CD4-positive, alpha-beta memory T cell (primary cell): ENCODE results near the gene CEP57L1. TPM values are rescaled to one million over a fixed set of nuclear protein-coding genes. Genes with fewer than 3 reads are reported as not detected.

Source experiments
- CTCF ChIA-PET: fragments of 350-600 bp; sonication (Branson Sonifier 250); formaldehyde crosslinking; loops from one replicate; lab custom pipeline; 2021; ENCODE audit warnings: inconsistent platforms; ENCODE audit not compliant: partially characterized antibody; lab: Charles Lee
- POLR2A ChIA-PET: fragments of 350-600 bp; sonication (Branson Sonifier 250); formaldehyde crosslinking; loops from one replicate; lab custom pipeline; 2021; ENCODE audit not compliant: partially characterized antibody; lab: Charles Lee
- DNase-seq, 5 donors: peaks; one replicate each; pipeline versions ENCODE4 v3.0.0 to v3.0.0-alpha.2; 2020 to 2022; ENCODE audit warnings: mixed read lengths in 1 of 5
- H3K27ac ChIP-seq: one replicate; pipeline ENCODE4 v1.7.0; 2013; ENCODE audit warnings: low read depth, low read length
- H3K27me3 ChIP-seq: 2 replicates; pipeline ENCODE4 v1.7.0; 2013; ENCODE audit warnings: mild to moderate bottlenecking, low read length, moderate library complexity; ENCODE audit not compliant: insufficient read depth
- H3K36me3 ChIP-seq: 2 replicates; pipeline ENCODE4 v1.7.0; 2013; ENCODE audit warnings: mild to moderate bottlenecking, low read length, moderate library complexity; ENCODE audit not compliant: insufficient read depth
- H3K4me1 ChIP-seq: 2 replicates; pipeline ENCODE4 v1.7.0; 2013; ENCODE audit warnings: mild to moderate bottlenecking, low read length, moderate library complexity; ENCODE audit not compliant: insufficient read depth
- H3K4me3 ChIP-seq, 2 donors: one replicate each; pipeline ENCODE4 v1.7.0; 2013; ENCODE audit warnings: low read length in 2 of 2, mild to moderate bottlenecking in 1 of 2
- H3K9me3 ChIP-seq, 2 donors: one replicate each; pipeline ENCODE4 v1.7.0; 2013; ENCODE audit warnings: low read length in 2 of 2, control low read depth in 1 of 2; ENCODE audit not compliant: control insufficient read depth in 1 of 2
- H3K27ac Mint-ChIP-seq, 7 donors: one replicate each; pipeline ENCODE4 v1.8.0; 2020 to 2021; ENCODE audit warnings: mixed read lengths in 7 of 7, mild to moderate bottlenecking in 6 of 7, inconsistent platforms in 3 of 7, moderate library complexity in 3 of 7
- H3K27me3 Mint-ChIP-seq, 2 donors: one replicate each; pipeline ENCODE4 v1.8.0; 2020 to 2021; ENCODE audit warnings: mixed read lengths in 2 of 2
- H3K36me3 Mint-ChIP-seq, 2 donors: one replicate each; pipeline ENCODE4 v1.8.0; 2020 to 2021; ENCODE audit warnings: mixed read lengths in 2 of 2, inconsistent platforms in 1 of 2, mild to moderate bottlenecking in 1 of 2
- H3K4me1 Mint-ChIP-seq, 4 donors: one replicate each; pipeline ENCODE4 v1.8.0; 2020 to 2021; ENCODE audit warnings: mixed read lengths in 4 of 4, mild to moderate bottlenecking in 1 of 4
- H3K4me3 Mint-ChIP-seq, 8 donors: one replicate each; pipeline ENCODE4 v1.8.0; 2020 to 2021; ENCODE audit warnings: mixed read lengths in 8 of 8, mild to moderate bottlenecking in 7 of 8, moderate library complexity in 6 of 8, inconsistent platforms in 3 of 8
- H3K9me3 Mint-ChIP-seq, 8 donors: one replicate each; pipeline ENCODE4 v1.8.0; 2020 to 2021; ENCODE audit warnings: mixed read lengths in 8 of 8, mild to moderate bottlenecking in 5 of 8, inconsistent platforms in 3 of 8, moderate library complexity in 1 of 8
- intact Hi-C: fragments of 100-400 bp; cut with micrococcal nuclease; formaldehyde crosslinking; loops from one replicate; pipeline ENCODE4 v1.15.1; 2023
- polyA plus RNA-seq, 2 donors: library from polyadenylated mRNA; unstranded; fragments of 300-500 nt; fragmentation: Illumina TruSeq; gene quantifications; one replicate each; pipeline ENCODE4 v1.2.3, GENCODE V29; 2021
- total RNA-seq, 2 experiments: library from RNA; stranded (reverse); gene quantifications; one replicate each; pipeline ENCODE4 v1.2.3, GENCODE V29; 2021

Gene CEP57L1
- total and polyA plus RNA-seq, 4 experiments from 2014 or later: 5.7 to 9.2 (median 6.8) TPM

DNA sequence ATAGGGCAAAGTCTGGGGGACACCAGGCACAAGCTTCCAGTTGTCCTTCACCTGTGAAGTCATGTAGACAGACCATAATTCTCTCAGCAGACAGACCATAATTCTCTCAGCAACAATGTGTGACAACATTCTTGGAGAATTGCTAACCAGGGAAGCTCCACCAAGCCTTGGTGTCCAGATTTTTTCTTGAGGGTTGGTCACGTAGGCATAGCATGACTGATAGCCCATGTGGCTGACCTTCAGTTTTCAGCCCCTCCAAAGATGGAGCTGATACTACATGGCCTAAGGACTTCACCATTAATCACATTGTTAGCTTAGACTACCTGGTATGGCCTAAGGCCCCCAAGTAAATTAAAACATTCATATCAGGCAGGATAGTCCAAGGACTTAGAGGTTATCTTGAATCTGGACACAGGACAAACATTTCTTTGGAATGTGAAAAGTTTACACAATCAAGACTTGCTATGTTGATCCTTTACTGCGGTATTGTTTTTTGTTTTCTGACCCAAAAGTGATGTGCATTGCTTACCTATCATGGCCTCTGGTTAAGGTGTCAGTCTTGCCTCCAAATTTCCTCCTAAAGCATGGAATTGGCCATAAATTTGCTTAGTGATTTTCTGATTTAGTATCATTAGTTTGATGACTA is 76.9 kb downstream of the CEP57L1 start:
- Histone ChIP-seq H3K4me3 (no peak overlapping the region), H3K4me1 (no peaks in the 10 kb centered on the region), H3K36me3 (no peaks in the 10 kb centered on the region), H3K27ac (no peak overlapping the region), H3K27me3 (no peaks in the 10 kb centered on the region), H3K9me3 (no peaks in the 10 kb centered on the region)
- ChIA-PET CTCF (no interaction called here), POLR2A (no interaction called here)
- no peak for DNase-seq
- Mint-ChIP-seq H3K4me1 (no peaks in the 10 kb centered on the region), H3K36me3 (peaks cover 0 to 9% of the 10 kb centered on the region in 2 donors), H3K27ac (no peak overlapping the region), H3K9me3 (peaks cover 0 to 4% (median 0%) of the 10 kb centered on the region in 8 donors), H3K4me3 (no peak overlapping the region), H3K27me3 (peaks cover 11 to 16% of the 10 kb centered on the region in 2 donors)
- intact Hi-C loops: no loop called here

DNA sequence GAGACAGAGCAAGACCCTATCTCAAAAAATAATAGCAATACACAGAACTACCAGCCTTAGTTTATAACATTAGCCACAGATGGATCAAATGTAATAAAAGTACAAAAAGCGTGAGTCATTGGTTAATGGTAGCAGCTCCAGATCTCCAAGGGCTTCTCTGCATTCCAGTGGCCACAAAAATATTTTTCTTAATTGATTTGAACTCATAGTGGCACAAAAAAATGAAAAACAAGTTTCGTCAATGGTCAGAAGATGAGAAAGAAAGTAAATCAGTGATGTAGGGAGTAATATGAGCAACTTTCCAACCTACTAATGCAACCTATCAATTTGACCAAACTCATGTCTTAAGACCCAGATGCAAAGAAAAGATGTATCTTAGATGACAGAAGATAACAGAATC is 79.6 kb downstream of the CEP57L1 start:
- H3K4me1 Mint-ChIP-seq: no peaks in the 10 kb centered on the region
- Histone ChIP-seq H3K4me3 (no peak overlapping the region), H3K27me3 (no peaks in the 10 kb centered on the region), H3K4me1 (no peaks in the 10 kb centered on the region), H3K27ac (no peak overlapping the region), H3K36me3 (no peaks in the 10 kb centered on the region), H3K9me3 (no peaks in the 10 kb centered on the region)
- peaks cover 0 to 9% of the 10 kb centered on the region in 2 donors for H3K36me3 Mint-ChIP-seq
- no peak for DNase-seq
- peaks cover 15 to 19% of the 10 kb centered on the region in 2 donors for H3K27me3 Mint-ChIP-seq
- no peak overlapping the region for H3K4me3 Mint-ChIP-seq
- intact Hi-C loops: no loop called here
- H3K27ac Mint-ChIP-seq: no peak overlapping the region
- CTCF ChIA-PET: no interaction called here
- POLR2A ChIA-PET: no interaction called here
- peaks cover 0 to 4% (median under 1%) of the 10 kb centered on the region in 8 donors for H3K9me3 Mint-ChIP-seq

DNA sequence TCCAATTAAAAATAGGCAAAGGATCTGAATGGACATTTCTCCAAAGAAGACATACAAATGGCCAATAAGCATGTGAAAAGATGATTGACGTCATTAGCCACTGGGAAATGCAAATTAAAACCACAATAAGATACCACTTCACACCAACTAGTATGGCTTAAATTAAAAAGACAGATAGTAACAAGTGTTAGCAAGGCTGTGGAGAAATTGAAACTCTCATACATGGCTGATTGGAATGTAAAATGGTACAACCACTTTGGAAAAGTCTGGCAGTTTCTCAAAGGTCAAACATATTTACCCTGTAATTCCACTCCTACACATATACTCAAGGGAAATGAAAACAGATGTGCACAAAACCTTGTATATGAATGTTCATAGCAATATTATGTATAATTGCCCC is 83.6 kb downstream of the CEP57L1 start:
- Mint-ChIP-seq H3K4me3 (no peak overlapping the region), H3K4me1 (no peaks in the 10 kb centered on the region), H3K9me3 (peaks cover 0 to 4% (median under 1%) of the 10 kb centered on the region in 8 donors), H3K27ac (no peak overlapping the region), H3K27me3 (peaks cover 23 to 26% of the 10 kb centered on the region in 2 donors), H3K36me3 (peaks cover 0 to 9% of the 10 kb centered on the region in 2 donors)
- H3K4me3 ChIP-seq: no peak overlapping the region
- DNase-seq: no peak
- intact Hi-C loops: no loop called here
- H3K27ac ChIP-seq: no peak overlapping the region
- no peaks in the 10 kb centered on the region for H3K36me3 ChIP-seq
- no peaks in the 10 kb centered on the region for H3K4me1 ChIP-seq
- POLR2A ChIA-PET: no interaction called here
- CTCF ChIA-PET: no interaction called here
- H3K27me3 ChIP-seq: no peaks in the 10 kb centered on the region
- no peaks in the 10 kb centered on the region for H3K9me3 ChIP-seq

DNA sequence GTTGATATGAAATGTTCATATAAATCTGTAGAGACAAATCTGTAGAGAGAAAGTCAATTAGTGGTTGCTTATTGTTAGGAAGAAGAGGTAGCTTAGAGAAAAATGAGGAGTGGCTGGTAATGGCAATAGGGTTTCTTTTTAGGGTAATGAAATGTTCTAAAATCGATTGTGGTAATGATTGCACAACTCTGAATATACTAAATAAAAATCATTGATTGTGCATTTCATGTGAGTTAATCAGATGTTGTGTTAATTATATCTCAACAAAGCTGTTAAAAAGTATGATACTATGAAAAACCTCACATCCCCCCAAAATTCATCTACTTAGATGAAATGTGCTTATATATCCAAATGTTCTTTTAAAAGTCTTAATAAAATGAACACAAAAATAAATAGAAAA is 84.2 kb downstream of the CEP57L1 start:
- Mint-ChIP-seq H3K27ac (no peak overlapping the region), H3K36me3 (peaks cover 0 to 9% of the 10 kb centered on the region in 2 donors), H3K4me1 (no peaks in the 10 kb centered on the region), H3K4me3 (no peak overlapping the region), H3K9me3 (peaks cover 0 to 4% (median 0%) of the 10 kb centered on the region in 8 donors), H3K27me3 (peaks cover 20 to 25% of the 10 kb centered on the region in 2 donors)
- intact Hi-C loops: no loop called here
- no peaks in the 10 kb centered on the region for H3K9me3 ChIP-seq
- CTCF ChIA-PET: interaction anchor here (0.7 to 1.0 kb wide), 2 partner anchors 8 to 204 kb away, joined by 3 to 4 read pairs; no protein-coding TSS in a partner anchor
- H3K4me1 ChIP-seq: no peaks in the 10 kb centered on the region
- POLR2A ChIA-PET: no interaction called here
- no peaks in the 10 kb centered on the region for H3K27me3 ChIP-seq
- DNase-seq: no peak
- no peak overlapping the region for H3K27ac ChIP-seq
- no peaks in the 10 kb centered on the region for H3K36me3 ChIP-seq
- H3K4me3 ChIP-seq: no peak overlapping the region

DNA sequence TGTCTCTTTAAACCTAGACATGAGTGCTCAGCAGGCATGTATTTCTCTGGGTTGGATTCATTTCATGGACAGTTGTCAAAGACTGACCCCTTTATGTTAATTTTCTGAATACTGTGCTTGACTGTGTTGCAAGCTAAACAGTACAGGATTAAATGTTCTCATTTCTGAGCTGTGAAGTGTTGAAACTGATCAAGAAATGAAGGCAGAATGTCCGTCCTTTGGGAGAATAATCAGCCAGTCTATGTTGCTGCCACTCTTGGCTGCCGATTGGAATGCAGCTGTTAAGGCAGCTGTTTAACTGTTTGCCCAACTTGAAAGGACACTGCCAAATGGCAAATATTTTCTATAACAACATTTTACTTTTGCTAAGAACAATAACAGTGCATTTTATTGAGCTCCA is 87.3 kb downstream of the CEP57L1 start:
- Mint-ChIP-seq H3K9me3 (peaks cover 0 to 2% (median 0%) of the 10 kb centered on the region in 8 donors), H3K36me3 (no peaks in the 10 kb centered on the region), H3K27me3 (peaks cover 10 to 25% of the 10 kb centered on the region in 2 donors), H3K4me3 (no peak overlapping the region), H3K27ac (no peak overlapping the region), H3K4me1 (peaks cover 0 to under 1% (median 0%) of the 10 kb centered on the region in 4 donors)
- Histone ChIP-seq H3K4me1 (no peaks in the 10 kb centered on the region), H3K9me3 (no peaks in the 10 kb centered on the region), H3K4me3 (no peak overlapping the region), H3K36me3 (no peaks in the 10 kb centered on the region), H3K27ac (no peak overlapping the region), H3K27me3 (peaks cover 6% of the 10 kb centered on the region)
- intact Hi-C loops: no loop called here
- DNase-seq: no peak
- POLR2A ChIA-PET: no interaction called here
- CTCF ChIA-PET: interaction anchor here (1.6 kb wide), 2 partner anchors 201 to 857 kb away, joined by 4 to 6 read pairs; partner anchors contain the start of gene CD164

DNA sequence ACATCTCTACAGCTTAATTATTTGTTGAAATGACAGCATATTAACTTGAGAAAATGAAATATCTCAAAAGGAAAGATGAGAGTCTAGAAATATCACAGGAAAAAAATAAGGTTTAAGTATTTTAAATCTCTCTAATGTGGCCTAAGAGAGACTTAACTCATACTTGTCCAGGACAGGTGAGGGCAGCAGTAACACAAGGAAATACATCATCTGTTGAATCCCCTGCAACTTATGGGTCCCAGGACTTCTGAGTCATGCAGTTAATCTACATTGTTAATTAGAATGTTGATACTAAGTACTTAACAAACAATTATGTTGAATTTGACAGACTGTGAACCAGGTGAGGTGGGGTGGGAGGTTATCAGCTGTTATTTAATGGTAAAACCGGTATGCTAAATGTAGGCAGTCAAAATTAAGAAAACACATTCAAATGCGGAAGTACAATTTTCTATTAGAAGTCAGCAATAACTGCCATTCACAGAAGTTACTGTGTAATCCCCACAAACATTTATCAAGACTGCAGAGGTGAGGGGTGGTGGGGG is 87.9 kb downstream of the CEP57L1 start:
- H3K27me3 ChIP-seq: peaks cover 6% of the 10 kb centered on the region
- no peak for DNase-seq
- Mint-ChIP-seq H3K4me1 (peaks cover 0 to 5% (median 0%) of the 10 kb centered on the region in 4 donors), H3K36me3 (no peaks in the 10 kb centered on the region), H3K27ac (no peak overlapping the region), H3K27me3 (peaks cover 10 to 25% of the 10 kb centered on the region in 2 donors), H3K4me3 (no peak overlapping the region), H3K9me3 (no peaks in the 10 kb centered on the region)
- POLR2A ChIA-PET: no interaction called here
- no peak overlapping the region for H3K27ac ChIP-seq
- intact Hi-C loops: no loop called here
- no peaks in the 10 kb centered on the region for H3K9me3 ChIP-seq
- no peaks in the 10 kb centered on the region for H3K4me1 ChIP-seq
- no peaks in the 10 kb centered on the region for H3K36me3 ChIP-seq
- CTCF ChIA-PET: interaction anchor here (1.6 to 2.0 kb wide), 3 partner anchors 200 to 857 kb away, joined by 4 to 11 read pairs (median 6); partner anchors contain the start of gene CD164
- H3K4me3 ChIP-seq: no peak overlapping the region

DNA sequence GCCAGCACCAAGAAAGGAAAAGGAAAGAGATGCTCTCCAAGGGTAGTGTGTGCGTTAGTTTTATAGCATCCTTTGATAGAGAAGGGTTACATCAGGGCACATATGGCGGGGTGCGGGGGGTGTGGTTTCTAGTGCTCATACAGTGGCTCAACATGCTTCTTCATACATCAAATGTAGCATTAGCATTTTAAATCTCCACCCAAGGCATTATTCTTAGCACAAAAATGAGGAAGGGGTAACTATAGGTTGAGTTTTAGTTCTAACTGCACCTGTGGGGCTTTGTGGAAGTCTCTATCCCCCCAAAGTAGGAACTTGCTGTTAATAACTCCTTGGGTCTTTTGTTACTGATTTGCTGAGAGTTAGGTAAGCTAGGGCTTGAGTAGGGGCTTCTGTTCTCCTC is 89.3 kb downstream of the CEP57L1 start:
- peaks cover 6% of the 10 kb centered on the region for H3K27me3 ChIP-seq
- DNase-seq: no peak
- Mint-ChIP-seq H3K27ac (no peak overlapping the region), H3K36me3 (no peaks in the 10 kb centered on the region), H3K27me3 (peaks cover 7 to 21% of the 10 kb centered on the region in 2 donors), H3K4me1 (peaks cover 0 to 5% (median 0%) of the 10 kb centered on the region in 4 donors), H3K4me3 (no peak overlapping the region), H3K9me3 (no peaks in the 10 kb centered on the region)
- no peak overlapping the region for H3K27ac ChIP-seq
- no peaks in the 10 kb centered on the region for H3K36me3 ChIP-seq
- POLR2A ChIA-PET: no interaction called here
- intact Hi-C loops: loop anchor here (5.0 kb wide), 1 partner anchor 642 kb away; no protein-coding TSS in a partner anchor
- CTCF ChIA-PET: interaction anchor here (1.3 to 2.0 kb wide), 2 partner anchors 199 to 855 kb away, joined by 6 to 11 read pairs; partner anchors contain the start of gene CD164
- H3K9me3 ChIP-seq: no peaks in the 10 kb centered on the region
- H3K4me1 ChIP-seq: no peaks in the 10 kb centered on the region
- H3K4me3 ChIP-seq: no peak overlapping the region
